Karpas-422 (cell line): ENCODE results near the gene BST1. TPM values are rescaled to one million over a fixed set of nuclear protein-coding genes. Genes with fewer than 3 reads are reported as not detected.

ENCODE experiments used
- DNase-seq: peaks from one replicate; pipeline ENCODE4 v3.0.0-alpha.2; 2015
- H2AFZ ChIP-seq: fragments of 200-600 bp; sonication (generic); 2 replicates; pipeline ENCODE4 v1.6.1; 2014; ENCODE audit warnings: antibody characterized with exemption, low read length, mixed read lengths
- H3K27ac ChIP-seq: fragments of 200-600 bp; sonication (generic); 2 replicates; pipeline ENCODE4 v1.5.1; 2014; ENCODE audit warnings: mild to moderate bottlenecking, low read length, moderate library complexity
- H3K27me3 ChIP-seq: fragments of 200-600 bp; sonication (generic); 2 replicates; pipeline ENCODE4 v1.6.1; 2014; ENCODE audit warnings: low read length, mixed read lengths
- H3K36me3 ChIP-seq: fragments of 200-600 bp; sonication (generic); 2 replicates; pipeline ENCODE4 v1.6.1; 2014; ENCODE audit warnings: low read length, mixed read lengths; ENCODE audit not compliant: insufficient read depth
- H3K4me1 ChIP-seq: fragments of 200-600 bp; sonication (generic); 2 replicates; pipeline ENCODE4 v1.6.1; 2014; ENCODE audit warnings: mild to moderate bottlenecking, low read length, mixed read lengths
- H3K4me2 ChIP-seq: fragments of 200-600 bp; sonication (generic); 2 replicates; pipeline ENCODE4 v1.6.1; 2014; ENCODE audit warnings: low read length, low read depth, mild to moderate bottlenecking; ENCODE audit not compliant: poor library complexity, severe bottlenecking
- H3K4me3 ChIP-seq: fragments of 200-600 bp; sonication (generic); 2 replicates; pipeline ENCODE4 v1.5.1; 2014; ENCODE audit warnings: mild to moderate bottlenecking, antibody characterized with exemption, low read length, mixed read lengths
- H3K79me2 ChIP-seq: fragments of 200-600 bp; sonication (generic); 2 replicates; pipeline ENCODE4 v1.6.1; 2014; ENCODE audit warnings: mild to moderate bottlenecking, low read length, mixed read lengths
- H3K9ac ChIP-seq: fragments of 200-600 bp; sonication (generic); 2 replicates; pipeline ENCODE4 v1.6.0; 2014; ENCODE audit warnings: low read length
- H3K9me2 ChIP-seq: fragments of 200-600 bp; sonication (generic), shearing (Covaris generic); replicated peaks from 2 replicates; pipeline ENCODE4 v1.6.0; 2014; ENCODE audit warnings: mild to moderate bottlenecking, low read length, moderate library complexity; ENCODE audit not compliant: insufficient read depth
- H3K9me3 ChIP-seq: fragments of 300-700, 200-600 bp; sonication (generic); 2 replicates; pipeline ENCODE4 v1.6.1; 2014; ENCODE audit warnings: low read length, mixed read lengths
- H4K20me1 ChIP-seq: fragments of 200-600 bp; sonication (generic); 2 replicates; pipeline ENCODE4 v1.6.1; 2014; ENCODE audit warnings: mild to moderate bottlenecking, antibody characterized with exemption, low read length, low read depth; ENCODE audit not compliant: insufficient read depth
- total RNA-seq: library from RNA; depleted of rRNA; stranded (reverse); fragments of >200 nt; shearing (Covaris generic); gene quantifications from 2 replicates; pipeline ENCODE4 v1.2.3, GENCODE V29; 2014; ENCODE audit warnings: low replicate concordance; rRNA removed

Gene BST1
- total RNA-seq, 1 experiment from 2014 or later: not detected

GRCh38 chr4:15781427-15782095 is 78.7 kb downstream of the BST1 start:
- no peak overlapping the region for H2AFZ ChIP-seq
- DNase-seq: no peak
- H3K4me3 ChIP-seq: no peak overlapping the region
- H3K4me2 ChIP-seq: no peak overlapping the region
- no peaks in the 10 kb centered on the region for H4K20me1 ChIP-seq
- no peaks in the 10 kb centered on the region for H3K36me3 ChIP-seq
- H3K27me3 ChIP-seq: no peaks in the 10 kb centered on the region
- H3K9me2 ChIP-seq: no peaks in the 10 kb centered on the region
- no peaks in the 10 kb centered on the region for H3K79me2 ChIP-seq
- H3K4me1 ChIP-seq: peaks cover 73% of the 10 kb centered on the region
- H3K9me3 ChIP-seq: no peaks in the 10 kb centered on the region
- H3K9ac ChIP-seq: no peak overlapping the region
- H3K27ac ChIP-seq: no peak overlapping the region

Other genes starting within 250 kb of the BST1 start
- gene CC2D2A, start 233.2 kb upstream of the BST1 start, total RNA-seq: not detected in 2 replicates
- gene FBXL5, start 47.7 kb upstream of the BST1 start, total RNA-seq: 35.6 and 78.2 TPM in 2 replicates
- 15.1 and 18.3 TPM in 2 replicates for gene FAM200B, start 21.2 kb upstream of the BST1 start, total RNA-seq
- 3.6 and 12.1 TPM in 2 replicates for gene CD38, start 75.3 kb downstream of the BST1 start, total RNA-seq
- not detected in 2 replicates for gene FGFBP1, start 235.7 kb downstream of the BST1 start, total RNA-seq